Measurements from ENCODE around the gene SLC16A6. TPM values are rescaled to one million over a fixed set of nuclear protein-coding genes. Genes with fewer than 3 reads are reported as not detected.

SLC16A6 gene
- total RNA-seq, 1 donor from 2014 or later = not detected

- no peak overlapping the region for H3K4me3 ChIP-seq (ENCODE audit: low read depth, low read length)
- no peak for TF ChIP-seq CTCF (conservative IDR thresholded peaks at IDR 0.05; ENCODE audit: low read depth, low read length)
- no peak for DNase-seq (ENCODE audit: low read depth)
Observed at GRCh38 chr17:68320311-68320865, 29.5 kb upstream of the SLC16A6 start.

- TF ChIP-seq CTCF (conservative IDR thresholded peaks at IDR 0.05; ENCODE audit: low read depth, low read length) = no peak
- no peak for DNase-seq (ENCODE audit: low read depth)
- H3K4me3 ChIP-seq (ENCODE audit: low read depth, low read length) = no peak overlapping the region
Observed at GRCh38 chr17:68319410-68320162, 28.7 kb upstream of the SLC16A6 start.

GRCh38 chr17:68318103-68318991 is 27.4 kb upstream of the SLC16A6 start:
- no peak overlapping the region for H3K4me3 ChIP-seq (ENCODE audit: low read depth, low read length)
- DNase-seq (ENCODE audit: low read depth) = no peak
- TF ChIP-seq CTCF (conservative IDR thresholded peaks at IDR 0.05; ENCODE audit: low read depth, low read length) = no peak

GRCh38 chr17:68317458-68317857 is 26.5 kb upstream of the SLC16A6 start:
- TF ChIP-seq CTCF (conservative IDR thresholded peaks at IDR 0.05; ENCODE audit: low read depth, low read length) = no peak
- no peak for DNase-seq (ENCODE audit: low read depth)
- no peak overlapping the region for H3K4me3 ChIP-seq (ENCODE audit: low read depth, low read length)

GRCh38 chr17:68315930-68316329 is 25.0 kb upstream of the SLC16A6 start:
- DNase-seq (ENCODE audit: low read depth) = no peak
- no peak overlapping the region for H3K4me3 ChIP-seq (ENCODE audit: low read depth, low read length)
- no peak for TF ChIP-seq CTCF (conservative IDR thresholded peaks at IDR 0.05; ENCODE audit: low read depth, low read length)

- DNase-seq (ENCODE audit: low read depth) = no peak
- no peak overlapping the region for H3K4me3 ChIP-seq (ENCODE audit: low read depth, low read length)
- TF ChIP-seq CTCF (conservative IDR thresholded peaks at IDR 0.05; ENCODE audit: low read depth, low read length) = no peak
Observed at GRCh38 chr17:68314916-68315535, 24.1 kb upstream of the SLC16A6 start.

All from epithelial cell of proximal tubule (primary cell).